ENCODE data around the gene MINDY4.
"Not testable (repeated sequence)": the region's sequence is repeated elsewhere in the genome, so short reads cannot be mapped to it uniquely, and the experiment has no call there.

MINDY4 gene

DNA sequence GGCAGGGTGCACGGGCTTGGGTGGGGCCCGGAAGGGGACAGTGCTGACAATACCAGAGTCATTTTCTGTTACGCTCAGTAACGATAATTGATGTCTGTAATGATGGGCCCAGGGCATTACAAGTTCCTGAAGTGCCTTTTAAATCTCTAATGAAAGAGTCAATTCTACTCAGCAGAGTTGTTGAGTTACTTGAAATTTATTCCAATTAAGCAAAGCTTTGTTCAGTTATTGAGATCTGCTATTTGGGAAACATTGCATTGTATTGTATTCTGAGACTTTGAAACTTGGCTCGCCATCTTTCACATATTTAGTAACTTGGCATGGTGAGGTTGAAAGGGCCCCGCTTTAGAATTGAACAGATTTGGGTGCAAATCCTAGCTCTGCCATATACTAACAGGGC, 34.7 kb downstream of the MINDY4 start:
- no peak for DNase-seq

DNA sequence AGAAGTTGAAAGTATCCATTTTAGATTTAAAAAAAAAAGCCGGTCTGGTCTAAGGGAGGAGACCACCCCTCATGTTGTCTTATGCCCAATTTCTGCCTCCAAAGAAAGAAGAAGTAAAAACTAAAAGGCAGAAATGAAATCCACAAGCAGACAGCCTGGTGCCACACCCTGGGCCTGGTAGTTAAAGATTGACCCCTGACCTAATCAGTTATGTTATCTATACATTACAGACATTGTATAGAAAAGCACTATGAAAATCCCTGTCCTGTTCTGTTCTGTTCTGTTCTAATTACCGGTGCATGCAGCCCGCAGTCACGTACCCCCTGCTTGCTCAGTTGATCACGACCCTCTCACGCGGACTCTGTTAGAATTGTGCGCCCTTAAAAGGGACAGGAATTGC, 36.3 kb downstream of the MINDY4 start:
- peak; percentile 48 for DNase-seq

DNA sequence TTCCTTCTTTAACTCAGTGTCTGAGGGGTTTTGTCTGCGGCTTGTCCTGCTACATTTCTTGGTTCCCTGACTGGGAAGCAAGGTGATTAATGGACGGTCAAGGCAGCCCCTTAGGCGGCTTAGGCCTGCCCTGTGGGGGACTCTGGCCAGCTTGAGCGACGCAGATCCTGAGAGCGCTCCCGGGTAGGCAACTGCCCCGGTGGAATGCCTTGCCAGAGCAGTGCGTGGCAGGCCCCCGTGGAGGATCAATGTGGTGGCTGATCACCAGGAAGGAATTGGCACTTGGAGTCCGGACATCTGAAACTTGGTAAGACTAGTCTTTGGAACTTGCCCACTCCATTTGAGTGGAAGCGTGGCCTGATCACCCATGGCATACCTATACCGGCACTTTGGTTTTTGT, 36.7 kb downstream of the MINDY4 start:
- DNase-seq: not testable (repeated sequence)

- DNase-seq: no peak
Observed at GRCh38 chr7:30810986-30811385, 39.8 kb downstream of the MINDY4 start.

DNA sequence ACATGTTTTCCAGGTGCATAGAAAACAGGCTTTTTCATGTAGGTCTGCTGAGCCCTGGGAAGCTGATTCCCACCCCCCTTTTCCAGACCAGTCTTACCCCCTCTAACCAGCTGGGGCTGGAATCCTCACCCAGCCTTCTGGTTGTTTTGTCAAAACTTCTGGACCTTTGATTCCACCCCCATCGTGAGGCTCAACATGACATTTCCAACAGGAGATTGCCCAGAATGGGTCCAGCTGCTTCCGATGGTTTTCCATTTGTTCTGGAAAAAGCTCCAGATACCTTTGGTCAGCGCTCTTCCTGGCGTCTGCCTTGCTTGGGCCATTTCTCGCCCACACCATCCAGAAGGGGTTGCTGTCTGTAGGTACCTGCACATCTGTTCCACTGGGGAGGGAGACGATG, 41.5 kb downstream of the MINDY4 start:
- no peak for DNase-seq

DNA sequence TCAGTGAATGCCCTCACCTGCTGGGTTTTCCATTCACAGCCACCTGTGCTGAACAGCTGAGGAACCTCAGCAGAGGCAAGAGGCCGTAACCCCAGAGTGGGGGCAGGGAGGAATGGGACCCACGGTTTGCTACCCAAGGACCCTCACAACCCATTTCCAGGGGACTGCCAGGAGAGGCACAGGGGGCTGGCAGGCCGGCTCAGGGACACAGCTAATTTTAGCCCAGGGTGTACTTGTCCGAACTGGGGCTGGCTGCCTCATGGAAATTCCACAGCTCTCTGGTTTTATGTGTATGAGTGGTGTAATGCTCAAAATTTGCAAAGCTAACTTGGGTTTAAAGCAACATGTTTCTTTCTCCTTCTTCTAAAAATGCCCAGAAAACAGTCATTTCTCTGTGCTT, 42.2 kb downstream of the MINDY4 start:
- DNase-seq: no peak

DNA sequence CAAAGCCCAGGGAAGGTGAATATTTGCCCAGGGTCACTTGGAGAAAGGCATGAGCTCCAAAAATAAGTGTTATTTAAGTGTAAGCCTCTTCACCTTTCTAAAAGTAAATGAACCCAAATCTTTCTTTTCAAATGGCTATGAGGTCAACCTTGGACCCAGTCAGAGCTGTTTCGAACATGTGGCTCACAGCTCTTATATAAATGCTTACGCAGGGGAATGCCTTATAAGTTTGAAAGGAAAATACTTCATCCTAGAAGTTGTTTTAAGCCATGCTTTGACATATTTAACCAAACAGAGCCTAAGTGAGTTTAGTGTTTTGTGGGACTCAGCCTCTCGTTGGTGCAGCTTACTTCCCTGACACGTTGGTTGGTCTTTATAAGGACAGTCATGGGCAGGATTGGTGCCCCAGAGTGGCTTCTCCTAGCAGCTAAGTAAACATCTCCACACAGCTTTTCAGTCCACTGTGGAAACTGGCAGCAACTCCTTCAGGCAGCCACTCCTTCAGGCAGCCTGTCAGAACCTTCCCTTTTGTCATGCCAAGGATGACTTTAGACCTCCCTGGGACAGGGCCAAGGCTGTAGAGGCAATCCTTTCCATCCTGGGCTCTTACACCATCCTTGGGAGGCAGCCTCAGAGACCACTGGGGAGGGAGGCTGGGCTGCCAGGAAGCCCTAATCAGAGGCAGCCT, 43.6 kb downstream of the MINDY4 start:
- DNase-seq: no peak

DNA sequence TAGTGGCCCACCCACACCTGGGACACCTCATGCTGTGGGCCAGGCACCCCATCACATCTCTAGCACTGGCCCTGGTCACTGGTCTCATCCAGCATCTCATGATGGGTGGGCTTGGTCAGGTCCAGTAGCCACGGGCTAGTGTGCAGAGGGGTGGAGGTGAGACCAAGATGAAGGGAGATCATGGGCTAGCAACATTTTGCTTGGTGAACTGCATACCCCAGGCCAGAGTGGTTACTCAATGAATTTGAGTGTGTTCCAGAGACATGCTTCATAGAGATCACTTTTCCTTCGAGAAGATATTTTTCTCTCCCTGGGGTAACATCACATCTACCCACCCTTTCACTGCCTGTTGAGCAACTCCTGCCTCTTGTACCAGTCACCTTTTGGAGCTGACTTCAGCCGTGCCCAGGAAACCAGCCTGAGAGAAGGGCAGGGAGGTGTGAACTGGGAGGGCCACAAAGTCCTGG, 44.2 kb downstream of the MINDY4 start:
- DNase-seq: no peak

DNA sequence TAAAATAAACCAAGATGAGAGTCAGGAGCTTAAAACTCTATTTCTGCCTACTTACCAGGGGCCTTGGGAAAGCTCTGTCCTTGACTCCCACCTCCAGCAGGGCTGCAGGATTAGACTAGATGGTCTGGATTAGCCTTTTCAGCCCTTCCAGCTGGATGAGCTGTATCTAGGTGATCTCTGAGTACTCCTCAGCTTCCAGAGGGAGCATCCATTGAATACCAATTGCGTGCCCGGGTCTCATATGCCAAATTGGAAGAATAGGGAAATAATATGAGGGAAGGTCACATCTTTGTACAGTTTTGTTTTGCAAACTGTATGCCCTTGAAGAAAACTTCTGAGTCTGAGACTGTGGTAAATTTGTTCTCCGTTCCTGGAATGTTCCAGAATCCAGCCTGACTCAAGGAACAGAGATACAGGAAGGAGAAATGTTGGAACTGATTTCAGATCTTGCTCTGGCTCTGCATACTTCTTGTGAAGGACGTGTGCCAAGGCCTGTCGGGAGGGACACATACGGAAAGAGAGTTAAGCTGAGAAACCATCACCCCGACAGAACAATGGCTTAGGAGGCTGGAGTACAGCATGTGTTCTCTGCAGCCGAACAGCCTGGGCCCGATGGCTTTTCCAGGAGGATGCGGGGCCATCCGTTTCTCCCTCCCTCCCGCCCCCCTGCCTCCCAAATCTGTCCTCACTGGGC, 44.9 kb downstream of the MINDY4 start:
- DNase-seq: no peak

GRCh38 chr7:30816645-30817370, 45.6 kb downstream of the MINDY4 start:
- DNase-seq: no peak

GRCh38 chr7:30817371-30817767, 46.2 kb downstream of the MINDY4 start:
- no peak for DNase-seq

- DNase-seq: no peak
Observed at GRCh38 chr7:30824821-30825720, 53.9 kb downstream of the MINDY4 start.

- DNase-seq: no peak
Observed at GRCh38 chr7:30826181-30826580, 55.0 kb downstream of the MINDY4 start.

DNA sequence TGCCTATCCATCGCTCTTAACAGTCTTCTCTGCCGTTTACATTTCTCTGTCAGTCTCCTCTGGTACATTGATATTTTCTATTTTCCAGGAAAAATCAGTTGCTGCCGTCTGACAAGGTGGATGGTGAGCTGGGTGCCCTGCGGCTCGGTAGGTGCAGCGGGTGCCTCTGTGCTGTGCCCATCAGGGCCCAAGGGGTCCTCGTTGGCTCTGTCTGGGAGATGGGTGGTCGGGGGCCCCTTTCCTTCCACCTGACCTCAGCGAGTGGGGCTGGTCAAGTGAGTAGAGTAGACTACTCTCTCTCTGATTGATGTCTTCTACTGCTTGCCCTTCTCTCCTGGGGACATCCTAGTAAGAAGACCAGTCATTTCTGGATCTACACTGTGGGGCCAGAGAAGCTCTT, 57.4 kb downstream of the MINDY4 start:
- no peak for DNase-seq

- DNase-seq: no peak
Observed at GRCh38 chr7:30829471-30829870, 58.3 kb downstream of the MINDY4 start.

DNA sequence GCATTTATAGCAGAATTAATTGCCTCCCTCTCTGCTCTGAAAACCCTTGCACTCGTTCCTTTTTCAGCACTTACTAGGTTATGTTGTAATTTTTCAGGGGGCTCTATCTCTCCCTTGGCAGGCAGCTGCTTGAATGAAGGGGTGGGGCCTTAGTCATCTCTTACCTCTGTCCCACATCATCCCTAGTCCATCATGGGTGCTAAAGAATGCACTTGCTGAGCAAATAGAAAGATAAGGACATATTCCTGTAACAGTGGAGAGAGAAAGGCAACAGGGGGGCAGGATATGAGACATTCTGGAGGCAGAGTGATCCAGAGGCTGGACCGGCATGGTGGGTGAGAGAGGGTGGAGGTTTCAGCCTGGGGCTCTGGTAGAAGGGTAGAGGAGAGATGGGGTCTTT, 60.0 kb downstream of the MINDY4 start:
- no peak for DNase-seq

DNA sequence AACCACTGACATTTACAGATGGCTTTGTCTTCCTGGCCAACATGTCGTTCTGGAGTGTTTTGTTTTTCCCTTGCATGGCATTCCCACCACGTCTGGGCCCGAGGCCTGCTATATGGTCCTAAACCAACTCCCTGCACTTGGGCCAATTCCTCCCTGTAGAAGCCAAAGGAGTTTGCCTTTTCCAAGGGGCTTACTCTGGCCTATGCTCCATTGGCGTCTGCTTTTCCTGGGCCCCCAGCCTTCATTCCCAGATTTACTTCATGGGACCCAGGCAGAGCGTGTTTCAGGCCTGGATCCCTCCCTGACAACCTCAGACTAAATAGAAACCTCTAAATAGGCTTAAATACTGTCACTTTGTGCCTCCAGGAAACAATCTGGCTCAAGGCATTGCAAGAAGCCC, 60.7 kb downstream of the MINDY4 start:
- DNase-seq: no peak

- not testable (repeated sequence) for DNase-seq
Observed at GRCh38 chr7:30834017-30834674, 62.9 kb downstream of the MINDY4 start.

- no peak for DNase-seq
Observed at GRCh38 chr7:30835396-30835915, 64.2 kb downstream of the MINDY4 start.

DNA sequence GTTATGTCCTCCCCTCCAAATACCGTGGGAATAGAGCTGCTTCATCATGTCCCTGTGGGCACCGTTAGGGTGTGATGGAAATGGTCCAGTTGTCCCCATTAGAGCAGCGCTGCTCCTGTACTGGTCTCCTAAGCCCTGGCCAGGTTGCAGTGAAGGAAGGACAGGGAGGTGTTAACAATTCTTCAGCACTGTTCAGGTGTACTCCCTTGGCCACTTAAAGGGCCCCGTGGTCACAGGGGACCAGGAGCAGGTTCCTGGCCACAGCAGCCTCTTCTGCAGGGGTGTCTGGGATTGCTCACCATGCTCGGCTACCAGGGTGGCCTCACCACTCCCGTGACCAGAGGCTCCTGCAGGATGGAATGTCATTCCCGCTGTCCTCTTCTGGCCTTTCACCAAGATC, 65.8 kb downstream of the MINDY4 start:
- no peak for DNase-seq

- no peak for DNase-seq
Observed at GRCh38 chr7:30837581-30837980, 66.4 kb downstream of the MINDY4 start.

GRCh38 chr7:30838008-30838407, 66.8 kb downstream of the MINDY4 start:
- no peak for DNase-seq
